GM21619 (cell line): ENCODE data around the gene SP7.
A peak's percentile ranks its signal among the peaks of the same experiment; 100 is the strongest.
"Not testable (repeated sequence)": the region's sequence is repeated elsewhere in the genome, so short reads cannot be mapped to it uniquely, and the experiment has no call there.

Experiments used
- ATAC-seq: cut with Tn5 transposase; IDR thresholded peaks from one replicate; pipeline ENCODE4 v1.9.1; 2021; ENCODE audit not compliant: unreplicated experiment

The SP7 gene

DNA sequence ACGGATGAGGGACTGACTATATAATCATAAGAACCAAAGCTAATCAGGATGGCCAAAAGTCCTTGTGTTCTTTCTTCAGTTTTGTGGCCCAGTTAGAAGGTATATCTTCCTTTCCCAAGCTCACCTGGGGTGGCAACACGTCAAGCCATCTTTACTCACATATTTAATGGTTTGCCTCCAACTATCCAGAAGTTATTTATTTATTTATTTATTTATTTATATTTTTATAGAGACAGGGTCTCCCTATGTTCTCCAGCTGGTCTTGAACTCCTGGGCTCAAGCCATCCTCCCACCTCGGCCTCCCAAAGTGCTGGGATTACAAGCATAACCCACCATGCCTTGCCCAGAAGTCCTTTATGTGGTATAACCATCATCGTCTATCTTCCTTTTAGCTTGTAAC, 11.8 kb upstream of the SP7 start:
- ATAC-seq = no peak

DNA sequence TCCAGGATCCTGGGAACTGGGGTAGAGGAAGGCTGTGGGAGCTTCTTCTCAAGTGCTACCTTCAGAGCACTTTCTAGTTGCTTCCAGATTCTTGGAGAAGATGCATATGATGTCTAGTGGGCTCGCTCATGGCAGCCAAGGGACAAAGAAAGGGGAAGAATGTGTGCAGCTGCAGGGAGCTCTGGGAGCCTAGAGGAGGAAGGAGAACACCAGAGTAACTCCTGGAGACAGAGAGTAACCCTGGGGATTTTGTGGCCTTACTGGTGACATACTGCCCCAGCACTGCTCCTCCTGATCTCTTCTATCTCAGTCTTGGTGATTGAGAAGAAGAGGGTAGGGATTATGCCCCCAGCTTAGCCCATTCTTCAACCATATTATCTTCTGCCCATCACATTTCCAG, 10.3 kb upstream of the SP7 start:
- ATAC-seq = no peak

GRCh38 chr12:53345486-53346188, 9.5 kb upstream of the SP7 start:
- no peak for ATAC-seq

DNA sequence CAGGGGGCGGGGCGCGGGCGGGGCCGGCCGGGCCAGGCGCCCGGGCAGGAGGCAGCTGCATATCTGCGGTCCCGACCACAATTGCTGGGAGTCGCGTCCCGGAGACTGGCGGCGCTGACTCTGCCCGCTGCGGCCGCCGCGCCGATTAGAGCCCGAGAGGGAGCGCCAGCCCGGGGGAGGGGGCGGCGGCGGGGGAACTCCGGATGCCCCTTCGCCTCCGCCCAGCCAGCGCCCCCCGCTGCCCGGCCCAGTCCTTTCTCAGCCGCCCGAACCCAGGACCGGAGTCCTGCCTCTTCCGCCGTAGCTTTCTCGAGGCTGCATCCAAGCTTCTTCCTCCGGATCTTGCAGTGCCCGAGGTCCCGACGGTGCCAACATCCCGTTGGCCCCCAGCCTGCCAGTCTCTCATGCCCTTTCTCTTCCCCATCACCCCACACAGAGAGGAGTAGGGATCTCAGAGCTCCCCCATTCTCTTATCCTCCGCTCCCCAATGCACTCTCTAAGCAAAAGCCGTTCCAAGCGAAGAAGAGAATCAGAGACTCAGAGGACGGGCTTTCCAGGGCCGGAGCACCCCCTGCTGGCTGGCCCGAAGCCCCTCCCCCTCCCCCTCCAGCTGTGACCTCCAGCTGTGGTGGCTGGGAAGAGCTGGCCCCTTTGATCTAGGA, 8.8 kb upstream of the SP7 start:
- peak; percentile 81 for ATAC-seq

DNA sequence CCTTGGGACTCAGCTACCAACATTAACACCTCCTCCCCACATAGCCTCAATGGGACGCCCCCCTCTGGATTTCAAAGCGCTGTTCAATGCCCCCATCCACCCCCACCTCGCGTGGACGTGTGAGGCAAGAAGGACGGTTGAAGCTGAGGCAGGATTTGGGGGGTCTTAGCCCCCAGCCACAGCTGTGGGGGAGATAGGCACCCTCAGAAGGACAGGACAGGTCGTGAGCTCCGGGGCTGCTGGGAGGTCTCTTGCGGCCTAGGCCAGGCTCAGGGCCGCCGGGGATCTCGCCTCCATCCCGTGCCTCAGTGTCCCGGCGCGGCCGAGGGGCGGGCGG, 8.3 kb upstream of the SP7 start:
- ATAC-seq = no peak

- no peak for ATAC-seq
Measured at GRCh38 chr12:53343969-53344368, 7.8 kb upstream of the SP7 start.

DNA sequence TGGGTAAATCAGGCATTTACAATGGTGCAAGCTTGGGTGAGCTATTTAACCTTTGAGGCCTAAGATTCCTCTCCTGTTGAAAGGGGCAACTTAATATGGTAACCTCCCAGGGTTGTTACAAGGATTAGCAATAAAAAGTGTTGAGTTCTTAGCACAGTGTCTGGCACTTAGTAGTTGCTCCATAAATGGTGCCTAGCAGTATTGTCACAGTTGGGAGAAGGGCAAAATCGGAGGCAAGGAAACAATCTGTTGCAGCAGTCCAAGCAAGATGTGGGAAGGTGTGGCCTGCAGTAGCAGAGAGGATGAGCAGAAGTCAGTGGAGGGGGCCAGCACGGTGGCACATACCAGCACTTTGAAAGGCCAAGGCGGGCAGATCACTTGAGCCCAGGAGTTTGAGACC, 7.3 kb upstream of the SP7 start:
- no peak for ATAC-seq

DNA sequence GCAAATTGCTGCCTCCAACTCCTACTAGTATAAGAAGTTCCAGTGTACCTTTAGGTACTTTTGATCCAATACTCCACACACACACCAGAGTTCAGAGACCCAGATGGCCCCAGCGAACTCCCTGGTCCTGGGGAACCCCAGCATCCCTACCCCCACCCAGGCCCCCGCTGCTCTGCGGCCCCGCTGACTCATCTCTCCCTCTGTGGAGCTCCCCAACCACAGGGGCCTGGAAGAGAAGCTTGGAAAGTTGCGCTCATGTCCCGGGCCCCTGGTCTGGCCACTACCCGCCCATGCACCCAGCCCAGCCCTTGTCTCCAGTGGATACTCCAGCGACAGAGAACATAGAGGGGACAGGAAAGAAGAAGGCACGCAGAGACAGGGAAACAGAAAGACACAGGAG, 4.2 kb upstream of the SP7 start:
- ATAC-seq = no peak

DNA sequence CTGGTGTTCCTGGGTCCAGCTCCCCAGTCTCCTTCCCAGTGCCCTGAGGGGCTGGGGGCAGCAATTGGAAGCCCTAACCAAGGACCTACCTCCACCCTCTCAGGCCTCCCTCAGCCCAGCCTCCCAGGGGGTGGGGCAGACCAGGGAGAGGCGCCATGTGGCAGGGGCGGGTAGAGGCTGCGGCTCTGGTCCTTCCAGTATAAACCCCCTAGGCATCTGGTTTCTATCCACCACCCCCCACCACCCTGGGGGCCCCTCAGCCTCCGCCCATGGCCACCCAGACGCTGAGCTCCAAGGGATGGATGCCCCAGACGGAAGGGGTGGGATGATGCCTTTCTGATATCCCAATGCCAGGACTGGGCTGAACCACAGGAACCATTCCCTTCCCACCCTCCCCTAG, 2.8 kb upstream of the SP7 start:
- ATAC-seq = no peak

- ATAC-seq = no peak
Measured at GRCh38 chr12:53338017-53338416, 1.9 kb upstream of the SP7 start.

- ATAC-seq = no peak
Measured at GRCh38 chr12:53334822-53335221, 1.3 kb downstream of the SP7 start.

- no peak for ATAC-seq
Measured at GRCh38 chr12:53333845-53334244, 2.3 kb downstream of the SP7 start.

GRCh38 chr12:53333289-53333688, 2.9 kb downstream of the SP7 start:
- no peak for ATAC-seq

DNA sequence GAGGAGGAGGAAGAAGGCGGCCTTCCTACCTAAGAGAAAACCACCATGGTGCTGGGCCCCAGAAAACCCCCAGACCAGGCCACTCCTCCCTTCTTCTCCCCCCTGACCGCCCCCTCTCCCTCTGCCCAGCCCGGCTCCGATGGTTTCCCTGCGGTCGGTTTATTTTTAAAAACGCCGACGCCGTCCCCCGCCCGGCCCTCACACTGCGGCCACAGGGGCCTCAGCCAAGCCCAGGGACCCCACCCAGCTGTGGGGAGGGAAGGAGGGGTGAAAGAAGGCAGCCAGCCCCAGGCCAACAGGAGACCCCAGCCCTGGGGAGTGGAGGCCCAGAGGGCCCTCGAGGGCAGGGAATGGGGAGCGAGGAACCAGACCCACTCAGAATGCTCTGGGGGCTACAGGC, 3.4 kb downstream of the SP7 start:
- ATAC-seq = no peak

- not testable (repeated sequence) for ATAC-seq
Measured at GRCh38 chr12:53332339-53332738, 3.8 kb downstream of the SP7 start.

- no peak for ATAC-seq
Measured at GRCh38 chr12:53330671-53331070, 5.5 kb downstream of the SP7 start.

GRCh38 chr12:53328043-53328435, 8.1 kb downstream of the SP7 start:
- ATAC-seq = no peak

DNA sequence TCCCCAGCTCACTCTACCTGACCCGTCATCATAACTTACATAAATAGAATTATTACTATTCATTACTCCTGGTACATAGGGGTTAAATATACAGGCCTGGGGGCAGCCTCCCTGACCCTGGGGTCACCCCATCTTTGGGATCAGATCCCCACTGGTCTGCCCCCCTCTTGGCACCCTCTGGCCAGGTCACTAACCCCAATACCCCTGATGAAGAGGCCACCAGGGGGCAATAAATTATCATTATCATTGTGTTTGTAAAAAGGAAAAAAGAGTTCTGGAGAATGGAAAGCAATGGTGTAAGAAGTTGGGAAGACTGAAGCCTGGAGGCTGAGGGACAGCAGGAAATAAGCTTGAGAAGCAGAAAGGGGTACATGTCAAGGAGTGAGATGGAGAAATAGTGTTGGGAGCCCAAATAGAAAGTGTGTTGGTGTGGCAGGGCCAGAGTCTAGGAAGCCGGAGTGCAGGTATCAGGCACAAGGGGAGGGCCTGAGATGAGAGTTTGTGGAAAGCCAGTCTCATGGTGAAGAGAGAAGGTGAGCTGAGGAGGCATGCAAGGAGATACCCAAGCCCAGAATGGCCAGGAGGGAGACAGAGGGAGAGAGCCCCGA, 8.6 kb downstream of the SP7 start:
- ATAC-seq = no peak

GRCh38 chr12:53326460-53327185, 9.5 kb downstream of the SP7 start:
- ATAC-seq = no peak

GRCh38 chr12:53325511-53326061, 10.6 kb downstream of the SP7 start:
- no peak for ATAC-seq

DNA sequence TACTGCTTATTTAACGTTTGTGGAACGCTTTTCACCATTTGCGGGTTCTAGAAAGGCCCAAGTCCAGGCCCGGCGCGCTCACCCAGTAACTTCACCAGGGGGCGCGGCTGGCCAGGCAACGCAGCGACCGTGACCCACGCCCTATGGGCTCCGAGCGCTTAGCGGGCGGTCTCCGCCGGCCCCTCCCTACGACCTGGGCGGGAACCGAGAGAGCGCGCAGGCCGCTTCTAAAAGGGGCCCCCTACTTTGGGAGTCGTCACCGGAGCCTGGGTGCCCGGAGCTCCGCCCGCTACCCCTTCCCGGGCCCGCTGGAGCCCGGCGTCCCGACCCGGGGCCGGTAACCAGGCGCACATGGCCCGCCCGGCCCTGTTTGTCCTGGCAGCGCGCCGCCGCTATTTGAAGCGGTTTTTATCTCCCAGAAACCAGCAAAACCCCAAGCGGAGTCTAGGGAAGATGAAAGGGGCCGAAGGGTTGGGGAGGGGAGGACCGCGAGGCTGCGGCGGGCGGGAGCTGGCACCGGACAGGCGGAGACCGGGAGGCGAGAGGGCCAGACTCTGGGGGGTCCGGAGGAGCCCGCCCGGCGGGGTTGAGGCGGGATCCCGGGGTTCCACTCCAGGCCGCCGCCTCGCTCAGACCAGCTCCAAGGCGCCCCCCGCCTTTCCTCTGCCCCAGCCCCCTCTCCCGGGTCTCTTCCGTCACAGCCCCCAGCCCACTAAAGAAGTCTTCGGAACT, 11.2 kb downstream of the SP7 start:
- ATAC-seq = peak; percentile 56
